ENCODE results near the gene TPX2.

GRCh38 chr20:31843881-31844280, 104.8 kb downstream of the TPX2 start:
- no peak for TF ChIP-seq EZH2 (IDR thresholded peaks at IDR 0.05; ENCODE audit: borderline replicate concordance, insufficient read depth, low read length, poor library complexity, severe bottlenecking)
- no peak for TF ChIP-seq CTCF (IDR thresholded peaks at IDR 0.05; ENCODE audit: poor library complexity, severe bottlenecking)
- TF ChIP-seq REST (IDR thresholded peaks at IDR 0.05; ENCODE audit: borderline replicate concordance) = no peak
- no peak for TF ChIP-seq TAF1 (IDR thresholded peaks at IDR 0.05; ENCODE audit: low read depth)
- TF ChIP-seq SMC3 (conservative IDR thresholded peaks at IDR 0.05; ENCODE audit: poor library complexity) = no peak
- TF ChIP-seq EP300 (conservative IDR thresholded peaks at IDR 0.05; ENCODE audit: poor library complexity, severe bottlenecking) = no peak
- no peak for TF ChIP-seq RAD21 (conservative IDR thresholded peaks at IDR 0.05)
